SW480 (cell line): ENCODE measurements around the gene UTS2B.
A peak's percentile ranks its signal among the peaks of the same experiment; 100 is the strongest.

Experiments used
- DNase-seq: peaks from one replicate; pipeline ENCODE4 v3.0.0-alpha.2; 2016; ENCODE audit warnings: low spot score

Gene UTS2B

DNA sequence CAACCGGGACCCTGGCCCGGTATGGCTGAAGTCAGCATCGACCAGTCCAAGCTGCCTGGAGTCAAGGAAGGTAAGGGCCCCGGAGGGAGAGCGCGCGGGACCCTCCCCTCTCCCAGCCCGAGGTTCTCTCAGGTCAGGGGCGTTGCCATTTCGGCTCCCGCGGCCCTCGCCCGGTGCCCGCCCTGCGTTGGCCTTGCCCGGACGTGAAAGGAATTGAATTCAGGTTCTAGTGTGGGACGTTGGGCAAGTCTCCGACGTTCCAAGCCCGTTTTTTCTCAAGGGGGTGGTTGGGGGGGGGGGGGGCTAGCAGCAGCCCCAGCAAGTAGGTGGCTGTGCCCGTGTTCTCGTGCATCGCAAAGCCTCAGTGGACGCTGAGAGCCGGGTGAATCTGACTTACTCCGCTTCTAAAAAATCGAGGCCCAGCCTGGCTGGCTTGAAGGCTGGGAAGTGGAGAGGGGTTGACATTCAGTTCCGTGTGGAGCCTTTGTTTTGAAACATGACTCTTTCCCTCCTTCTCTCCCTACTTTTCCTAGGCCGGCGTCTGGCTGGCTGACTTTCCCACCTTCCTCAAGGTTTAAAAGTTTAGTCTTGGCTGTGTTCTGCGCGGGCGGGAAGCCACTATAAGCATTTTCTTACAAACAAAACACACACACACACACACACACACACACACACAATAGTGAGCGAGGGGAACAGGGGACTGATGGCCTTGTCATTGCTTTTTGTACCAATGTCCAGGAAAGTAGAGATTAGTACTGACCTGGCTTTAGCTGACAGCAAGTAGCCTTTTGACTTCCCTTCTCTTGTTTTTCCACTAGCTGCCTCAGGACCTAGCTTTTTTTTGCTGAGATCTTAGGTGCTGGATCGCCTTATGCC lies at the start of gene UTS2B:
TSS of gene UTS2B (minus strand) at position 873 of the 876 bp plus-strand sequence. CDS start 48,337 bp downstream, outside the sequence.
- peak; percentile 62 for DNase-seq

GRCh38 chr3:191380001-191380400 lies 49.7 kb upstream of the UTS2B start:
- DNase-seq, result no peak

GRCh38 chr3:191379446-191379845 lies 49.1 kb upstream of the UTS2B start:
- DNase-seq, result no peak

DNA sequence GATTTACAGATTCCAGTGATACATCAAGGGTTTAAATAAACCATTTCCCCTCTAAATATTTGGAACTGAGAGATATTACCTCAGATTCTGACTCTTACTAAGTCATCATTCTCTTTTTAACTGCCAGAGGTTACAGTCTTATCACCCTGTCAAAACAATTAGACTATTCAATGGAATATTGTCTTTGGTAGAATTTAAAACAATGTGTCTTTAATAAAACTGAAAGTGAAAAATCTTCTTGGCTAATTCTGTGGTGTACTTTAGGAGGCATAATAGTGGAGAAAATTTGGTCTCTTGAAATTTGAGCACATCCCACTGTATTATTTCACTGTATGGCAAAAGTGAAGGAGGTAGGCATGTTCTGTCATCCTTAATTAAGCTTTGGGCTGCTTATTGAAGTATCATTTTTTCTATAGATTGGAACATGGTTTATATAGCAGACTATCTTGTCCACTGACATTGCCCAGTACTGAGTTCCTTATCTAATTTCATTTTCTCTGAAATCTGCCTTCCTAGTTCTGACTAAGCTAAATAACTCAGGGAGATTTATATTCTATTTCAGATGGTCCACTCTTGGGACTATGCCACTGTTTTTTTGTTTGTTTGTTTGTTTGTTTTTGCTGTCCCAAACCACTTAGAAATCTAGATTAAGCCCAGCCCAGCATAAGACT lies 48.0 kb upstream of the UTS2B start:
- DNase-seq, result no peak

GRCh38 chr3:191376516-191377141 lies 46.3 kb upstream of the UTS2B start:
- no peak for DNase-seq

DNA sequence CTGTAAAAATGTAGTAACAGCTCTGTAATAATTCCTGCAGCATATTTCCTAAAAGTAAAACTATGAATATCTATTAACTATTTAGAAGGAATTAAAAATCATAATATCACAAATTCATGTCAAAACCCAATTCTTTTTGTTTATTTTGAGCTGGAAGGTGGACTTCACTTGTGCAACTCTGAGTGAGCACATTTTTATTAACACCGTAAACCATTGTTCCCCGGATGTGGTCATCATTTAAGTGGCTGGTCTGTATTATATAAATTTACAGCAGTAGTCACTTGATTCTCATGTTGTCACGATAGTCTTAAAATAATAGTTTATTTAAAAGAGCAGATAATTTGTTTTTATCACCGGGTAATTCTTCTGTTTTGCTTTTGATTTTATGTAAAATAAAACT lies 43.0 kb upstream of the UTS2B start:
- no peak for DNase-seq

GRCh38 chr3:191372122-191372521 lies 41.8 kb upstream of the UTS2B start:
- no peak for DNase-seq

- no peak for DNase-seq
Observed at GRCh38 chr3:191369616-191370010, 39.3 kb upstream of the UTS2B start.

DNA sequence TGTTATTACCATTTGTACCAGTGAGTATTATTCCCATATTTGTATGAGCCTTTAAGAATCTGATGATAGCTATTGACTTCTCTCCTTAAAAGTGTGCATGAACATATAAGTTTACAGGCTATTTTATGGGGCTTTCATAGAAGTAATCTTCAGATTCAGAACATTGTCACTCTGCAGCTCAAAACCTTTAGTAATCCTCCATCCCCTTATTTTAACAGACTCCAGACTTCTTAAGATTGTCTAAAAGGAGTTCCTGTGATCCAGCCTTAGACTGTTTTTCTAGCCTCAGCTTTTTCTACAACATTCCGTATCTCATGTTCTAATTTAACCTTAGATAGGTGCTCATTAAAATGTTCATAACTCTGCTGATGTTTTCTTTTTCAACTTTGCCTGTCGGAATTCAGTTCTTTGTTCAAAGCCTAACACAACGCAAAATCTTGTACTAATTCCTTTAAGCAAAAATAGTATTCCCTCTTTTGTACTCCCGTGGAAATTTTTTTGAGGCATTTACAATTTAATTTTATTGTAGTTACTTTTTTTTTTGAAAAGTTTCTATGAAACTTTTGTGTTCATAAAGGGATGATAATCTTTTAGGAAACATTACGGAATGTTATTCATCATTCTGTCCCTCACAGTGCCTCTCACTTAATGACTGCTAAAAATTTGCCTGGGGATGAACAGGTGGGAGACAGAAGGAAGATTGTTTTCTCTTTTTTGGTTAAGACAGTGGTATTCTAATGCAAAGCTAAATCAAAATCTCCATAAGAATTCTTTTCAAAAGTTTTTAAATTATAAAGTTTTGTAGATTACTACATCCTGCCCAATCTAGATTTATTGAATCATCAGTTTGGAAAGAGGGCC lies 38.7 kb upstream of the UTS2B start:
- no peak for DNase-seq

DNA sequence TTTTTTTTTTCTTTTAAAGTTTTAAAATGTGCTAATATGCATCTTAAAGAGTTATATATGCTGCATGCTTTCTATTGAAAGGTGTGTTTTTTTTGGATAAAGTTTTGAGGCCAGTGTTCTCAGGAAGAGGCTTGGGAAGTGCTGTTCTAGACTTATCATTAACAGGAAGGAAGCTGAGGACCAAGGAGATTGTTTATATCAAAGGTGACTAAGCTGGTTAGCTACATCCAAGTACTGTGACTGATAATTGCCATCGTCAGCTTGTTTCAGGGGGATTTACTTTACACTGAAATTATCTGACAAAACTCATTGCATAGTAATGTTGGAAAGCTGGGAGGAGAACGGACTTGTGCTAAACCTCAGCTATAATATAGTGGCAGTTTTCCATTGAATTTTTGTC lies 36.3 kb upstream of the UTS2B start:
- no peak for DNase-seq

DNA sequence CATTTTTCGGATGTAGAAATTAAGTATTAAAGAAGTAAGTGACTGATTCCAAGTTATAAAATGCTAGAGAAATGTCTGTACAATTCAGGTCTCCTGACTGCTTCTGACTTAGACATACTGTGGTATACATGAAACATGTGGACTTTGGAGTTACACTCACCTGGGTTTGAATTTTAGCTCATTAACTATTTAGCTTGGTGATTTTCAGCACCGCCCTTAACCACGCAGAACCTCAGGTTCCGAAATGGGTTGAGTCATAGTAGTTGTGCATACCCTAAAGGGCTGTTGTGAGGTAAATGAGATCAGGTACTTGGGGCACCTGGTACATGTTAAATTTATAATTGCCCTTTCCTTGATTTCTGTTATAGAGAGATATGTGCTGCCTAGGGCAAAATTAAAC lies 32.9 kb upstream of the UTS2B start:
- DNase-seq, result peak; percentile 64

DNA sequence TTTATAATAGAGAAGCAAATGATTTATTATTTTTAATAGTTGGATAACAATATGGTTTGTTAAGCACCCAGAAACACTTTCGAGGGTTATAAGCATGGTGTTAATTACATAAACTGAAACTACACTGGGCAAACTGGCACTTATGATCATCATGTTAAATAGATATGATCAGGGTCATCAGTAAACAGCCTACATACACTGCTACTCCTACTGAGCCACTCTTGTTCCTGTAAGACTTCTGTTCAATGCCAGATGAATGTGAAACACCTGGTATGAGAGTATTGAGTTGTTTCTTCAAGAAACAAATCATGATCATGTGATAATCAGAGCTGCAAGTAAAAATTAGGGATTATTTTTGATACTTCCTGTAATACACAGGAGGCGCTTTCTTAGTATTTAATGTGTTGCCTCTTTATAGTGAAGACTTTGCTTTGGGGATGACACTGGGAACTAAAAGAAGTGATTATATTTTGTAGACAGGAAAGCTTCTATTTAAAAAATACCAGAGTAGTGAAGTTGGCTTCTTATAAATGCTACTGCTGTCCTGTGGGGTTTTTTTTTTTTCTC lies 32.3 kb upstream of the UTS2B start:
- DNase-seq, result no peak

GRCh38 chr3:191362037-191362436 lies 31.7 kb upstream of the UTS2B start:
- no peak for DNase-seq

DNA sequence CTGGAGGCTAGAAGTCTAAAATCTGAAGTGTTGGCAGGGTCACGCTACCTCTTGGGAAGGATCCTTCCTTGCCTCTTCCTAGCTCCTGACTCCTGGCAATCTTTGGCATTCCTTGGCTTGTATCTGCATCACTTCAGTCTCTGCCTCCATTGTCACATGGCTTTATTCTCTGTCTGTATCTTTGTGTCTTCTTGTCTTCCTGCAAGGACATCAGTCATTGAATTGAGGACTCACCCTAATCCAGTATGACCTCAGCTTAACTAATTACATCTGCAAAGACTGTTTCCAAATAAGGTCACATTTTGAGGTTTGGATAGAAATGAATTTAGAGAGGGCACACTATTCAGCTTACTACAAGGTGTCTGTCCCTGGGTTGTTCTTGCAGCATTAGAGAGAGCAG lies 31.1 kb upstream of the UTS2B start:
- no peak for DNase-seq

DNA sequence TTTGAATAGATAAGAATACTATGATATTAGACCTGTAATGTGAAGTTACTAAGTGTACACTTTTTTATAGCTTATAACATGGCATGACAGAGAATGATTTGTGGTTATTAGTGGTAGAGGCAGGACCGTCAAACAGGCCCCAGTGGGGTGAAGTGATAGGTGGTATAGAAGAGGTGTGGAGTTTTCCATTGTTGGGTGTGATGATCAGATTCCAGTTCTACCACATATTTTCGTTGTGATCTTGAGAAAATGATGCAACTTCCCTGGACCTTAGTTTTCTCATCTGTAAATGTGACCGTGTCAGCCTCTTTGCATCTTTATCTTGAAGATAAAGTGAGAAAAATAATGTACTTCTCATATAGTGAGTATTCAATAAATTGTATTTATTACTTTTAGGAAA lies 30.3 kb upstream of the UTS2B start:
- DNase-seq, result no peak

GRCh38 chr3:191358929-191359328 lies 28.6 kb upstream of the UTS2B start:
- DNase-seq, result no peak

- no peak for DNase-seq
Observed at GRCh38 chr3:191357909-191358308, 27.6 kb upstream of the UTS2B start.

DNA sequence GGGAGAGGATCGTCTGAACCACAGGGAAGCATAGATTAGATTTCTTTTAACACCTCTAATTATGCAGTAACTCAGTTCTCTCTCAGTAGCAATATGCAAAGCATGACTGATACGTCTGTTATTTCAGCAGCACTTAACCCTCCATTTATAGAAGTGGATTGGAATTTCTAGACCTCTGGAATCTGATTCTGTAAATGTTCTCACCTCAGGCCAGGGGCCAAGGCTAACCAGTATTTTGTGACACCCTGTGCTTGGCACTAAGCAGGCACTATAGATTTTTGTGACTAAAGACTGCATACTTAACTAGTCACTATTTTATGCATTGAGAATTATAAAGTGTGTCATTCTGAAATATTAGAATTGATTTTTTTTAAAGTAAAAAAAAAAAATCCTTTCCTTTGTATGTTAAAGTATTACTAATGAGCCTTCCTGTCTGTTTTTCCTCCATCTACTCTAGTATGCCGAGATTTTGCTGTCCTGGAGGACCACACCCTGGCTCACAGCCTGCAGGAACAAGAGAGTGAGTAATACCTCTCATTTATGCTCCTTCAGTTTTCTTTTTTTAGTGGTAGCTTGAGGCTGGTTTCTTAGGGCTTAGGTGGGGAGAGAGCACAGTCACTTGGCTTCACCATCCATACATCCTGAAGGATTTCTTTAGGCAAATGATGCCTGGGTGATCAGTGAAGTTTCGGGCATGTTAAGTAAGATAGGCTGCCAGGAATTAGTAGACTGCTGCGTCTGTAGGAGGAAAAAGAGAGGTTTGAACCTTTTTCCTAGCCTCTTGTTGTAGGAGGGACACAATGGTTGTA lies 26.5 kb upstream of the UTS2B start:
- DNase-seq, result no peak

DNA sequence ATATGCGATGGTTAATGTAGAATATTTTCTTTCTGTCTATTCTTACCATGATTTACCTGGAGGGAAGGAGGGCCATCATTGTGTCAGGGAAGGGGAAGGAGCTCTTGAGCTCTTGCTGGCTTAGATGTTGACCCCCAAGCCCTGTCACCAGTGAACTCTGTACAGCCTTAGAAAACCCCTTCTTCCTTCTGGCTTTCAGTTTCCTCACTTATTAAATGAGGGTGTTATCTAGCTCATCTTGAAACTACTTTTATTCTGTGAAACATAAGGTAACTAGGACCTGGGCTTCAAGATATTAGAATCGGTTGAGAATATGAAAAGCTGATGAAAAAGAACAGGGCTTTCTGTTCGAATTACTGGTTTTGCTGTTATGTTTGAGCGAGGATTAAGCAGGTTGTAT lies 25.1 kb upstream of the UTS2B start:
- DNase-seq, result no peak

DNA sequence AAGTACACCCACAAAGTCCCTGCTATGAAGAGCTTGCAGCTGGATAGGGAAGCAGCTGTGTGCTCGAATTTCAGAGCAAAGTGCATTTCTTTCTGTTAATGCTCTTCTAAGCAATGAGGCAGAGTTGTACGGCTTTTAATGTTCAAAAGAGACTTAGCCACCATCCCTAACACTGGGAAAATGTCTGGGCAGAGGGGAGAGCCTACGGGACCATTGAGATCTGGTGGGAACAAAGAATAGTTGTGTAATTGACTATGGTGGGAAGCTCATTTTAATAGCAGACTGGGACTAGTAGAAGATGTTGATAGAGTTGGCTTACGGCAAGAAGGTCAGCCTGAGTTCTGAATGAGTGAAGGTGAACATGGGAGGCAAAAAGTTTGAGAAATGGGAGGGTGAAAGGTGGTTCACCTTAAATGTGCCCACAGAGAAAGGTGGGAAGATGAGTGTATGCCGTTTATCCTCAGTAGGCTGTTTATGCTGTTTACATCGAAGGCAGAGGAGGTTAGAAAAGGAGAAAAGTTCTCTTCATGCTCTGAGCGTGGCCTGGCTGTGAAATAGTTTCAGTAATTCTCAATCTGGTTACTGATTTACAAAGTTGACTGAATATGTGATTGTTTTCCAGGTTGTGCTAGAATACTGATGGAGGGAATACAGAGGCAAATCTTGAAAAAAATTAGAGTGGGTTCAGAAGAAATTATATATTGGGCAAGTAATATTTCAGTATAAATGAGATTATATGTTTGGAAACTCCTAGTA lies 22.9 kb upstream of the UTS2B start:
- DNase-seq, result no peak
